Retina (tissue), 1 donor: ENCODE results near the gene AFG1L.
A peak's percentile ranks its signal among the peaks of the same experiment; 100 is the strongest.
"Not testable (repeated sequence)": the region's sequence is repeated elsewhere in the genome, so short reads cannot be mapped to it uniquely, and the experiment has no call there.

ENCODE experiments used
- DNase-seq: peaks from one replicate; pipeline ENCODE4 v3.0.0-alpha.2; 2016

Gene AFG1L

GRCh38 chr6:108355120-108355519 is 60.3 kb downstream of the AFG1L start:
- no peak for DNase-seq

DNA sequence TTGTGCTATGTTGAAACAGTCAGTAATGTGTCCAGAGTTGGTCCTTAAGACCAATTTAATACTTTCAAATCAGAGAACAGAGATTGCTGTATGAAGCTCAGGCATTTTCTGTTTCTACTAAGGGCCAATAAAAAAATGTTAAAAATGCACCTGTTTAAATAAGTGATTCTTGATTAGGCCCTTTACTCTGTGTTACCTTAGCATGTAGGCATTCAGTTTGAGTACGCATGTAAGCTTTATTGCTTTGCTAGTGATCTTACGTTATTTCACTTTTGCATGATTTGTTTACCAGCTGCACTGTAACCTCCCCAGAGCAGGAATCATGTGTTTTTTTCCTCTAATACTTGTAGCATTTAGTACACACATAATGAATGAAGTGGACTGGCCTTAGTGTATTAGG is 61.0 kb downstream of the AFG1L start:
- DNase-seq = no peak

DNA sequence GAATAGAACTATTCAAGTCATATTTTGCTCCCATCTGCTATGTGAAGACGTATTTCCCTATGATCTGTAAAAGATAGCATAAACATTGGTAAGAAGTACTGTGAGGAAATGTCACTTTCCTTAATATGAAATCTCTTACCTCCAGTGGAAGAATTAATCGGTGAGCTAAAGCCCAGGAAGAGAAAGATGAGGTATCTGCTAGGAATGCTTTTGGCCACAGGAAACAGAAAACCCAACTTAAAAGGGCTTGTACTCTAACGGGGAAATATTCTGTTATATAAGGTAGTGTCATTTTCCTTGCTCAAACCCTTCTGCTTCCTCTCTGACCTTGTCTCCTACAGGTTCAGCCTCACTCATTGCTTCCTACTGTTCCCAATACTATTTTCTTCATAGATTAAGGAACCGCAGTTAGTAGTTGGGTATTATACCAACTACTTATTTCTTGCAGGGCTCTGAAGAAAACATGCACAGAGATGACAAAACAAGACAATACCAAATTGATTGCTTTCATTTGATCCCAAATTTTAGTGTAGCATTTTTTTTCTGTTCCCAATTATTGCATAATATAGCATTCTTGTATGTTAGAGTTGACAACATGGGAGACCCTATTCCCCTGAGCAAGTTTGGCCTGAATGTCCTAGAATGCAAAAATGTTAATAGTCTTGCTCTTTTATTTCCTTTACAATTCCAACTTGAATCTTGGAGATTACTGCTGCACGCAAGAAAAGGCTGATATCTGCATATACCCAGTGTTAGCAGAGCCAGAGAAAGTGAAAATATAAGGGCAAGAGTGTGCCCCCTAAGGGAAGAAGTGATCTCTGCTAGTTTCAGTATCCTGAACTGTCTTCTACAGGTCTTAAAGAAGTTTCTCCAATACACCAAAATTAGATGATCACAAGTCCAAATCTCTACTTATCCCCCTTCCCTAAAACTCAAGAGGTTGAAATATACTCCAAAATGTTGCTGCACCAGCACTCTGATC is 65.3 kb downstream of the AFG1L start:
- DNase-seq = no peak

DNA sequence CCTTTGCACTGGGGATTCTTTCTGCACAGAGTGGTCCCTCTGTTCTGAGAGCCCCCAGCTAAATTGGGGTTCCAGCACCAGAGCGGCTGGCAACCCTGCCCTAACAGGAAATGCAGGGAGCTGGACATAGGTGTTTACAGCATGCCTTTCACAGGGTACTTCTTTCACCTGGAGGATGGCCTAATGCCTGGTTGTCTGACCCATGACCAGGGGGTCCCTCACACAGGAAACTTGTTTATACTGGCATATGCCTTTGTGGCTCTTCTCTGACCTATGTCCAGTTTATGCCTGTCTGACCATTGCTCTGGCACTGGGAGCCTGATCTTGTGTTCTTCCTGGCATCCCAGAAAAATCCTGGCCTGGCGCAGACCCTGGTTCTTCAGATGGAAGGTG is 66.1 kb downstream of the AFG1L start:
- no peak for DNase-seq

DNA sequence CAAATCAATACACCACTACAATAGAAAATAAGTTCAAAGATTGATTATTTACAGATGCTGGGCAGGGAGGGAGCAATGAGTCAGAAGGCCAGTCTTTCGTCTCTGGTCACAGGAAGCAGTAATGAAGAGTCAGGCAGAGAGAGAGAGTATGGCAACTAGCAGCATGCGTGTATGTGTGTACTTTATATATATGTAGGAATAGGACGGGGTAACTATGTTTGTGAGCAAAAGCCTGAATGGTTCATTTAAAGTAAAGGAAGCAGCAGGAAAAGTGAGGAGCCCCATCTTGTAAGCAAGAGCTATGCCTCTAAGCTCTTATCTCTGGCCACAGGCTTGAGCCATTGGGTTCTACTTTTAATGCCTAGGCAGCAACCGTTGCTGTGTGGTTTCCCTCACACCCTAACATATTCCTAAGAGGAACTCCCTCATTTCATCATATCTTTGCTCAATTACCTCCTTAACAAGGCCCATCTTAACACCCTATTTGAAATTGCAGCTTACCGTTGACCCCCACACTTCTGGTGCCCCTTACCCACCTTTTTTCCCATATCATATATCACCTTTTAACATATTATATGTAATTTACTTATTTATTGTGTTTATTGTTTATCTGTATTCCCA is 66.6 kb downstream of the AFG1L start:
- no peak for DNase-seq

DNA sequence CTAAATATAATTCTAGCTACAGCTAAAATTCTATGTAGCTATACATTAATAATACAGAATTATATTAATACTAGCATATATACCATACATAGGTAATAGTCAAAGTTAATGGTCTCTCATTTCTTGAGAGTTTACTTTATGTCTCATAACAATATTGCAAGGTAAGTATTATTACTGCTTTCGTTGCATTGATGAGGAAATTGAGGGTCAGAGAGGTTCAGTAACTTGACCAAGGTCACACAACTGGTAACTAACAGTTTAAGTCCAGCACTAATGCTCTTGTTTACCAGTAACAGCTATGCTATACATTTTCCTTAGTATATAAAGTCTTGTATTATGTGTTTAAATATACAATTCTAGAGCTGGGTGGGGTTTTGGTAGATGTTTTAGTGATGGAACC is 67.6 kb downstream of the AFG1L start:
- DNase-seq = no peak

DNA sequence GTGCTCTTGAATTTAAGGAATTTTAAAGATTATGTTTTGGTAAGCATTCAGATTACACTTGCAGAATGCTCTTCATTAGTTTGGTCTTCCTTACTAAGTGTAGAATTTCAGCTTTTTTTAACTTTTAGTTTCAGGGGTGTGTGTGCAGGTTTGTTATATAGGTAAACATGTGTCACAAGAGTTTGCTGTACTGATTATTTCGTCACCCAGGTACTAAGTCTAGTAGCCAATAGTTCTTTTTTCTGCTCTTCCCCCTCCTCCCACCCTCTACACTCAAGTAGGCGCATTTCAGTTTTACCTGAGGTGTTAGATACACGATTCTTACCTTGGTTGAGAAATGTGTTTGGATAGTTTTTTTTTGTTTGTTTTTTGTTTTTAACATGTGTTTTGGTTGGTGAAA is 68.3 kb downstream of the AFG1L start:
- DNase-seq = no peak

- DNase-seq = peak; percentile 38
Measured at GRCh38 chr6:108363889-108364313, 69.0 kb downstream of the AFG1L start.

- DNase-seq = no peak
Measured at GRCh38 chr6:108364470-108364869, 69.6 kb downstream of the AFG1L start.

DNA sequence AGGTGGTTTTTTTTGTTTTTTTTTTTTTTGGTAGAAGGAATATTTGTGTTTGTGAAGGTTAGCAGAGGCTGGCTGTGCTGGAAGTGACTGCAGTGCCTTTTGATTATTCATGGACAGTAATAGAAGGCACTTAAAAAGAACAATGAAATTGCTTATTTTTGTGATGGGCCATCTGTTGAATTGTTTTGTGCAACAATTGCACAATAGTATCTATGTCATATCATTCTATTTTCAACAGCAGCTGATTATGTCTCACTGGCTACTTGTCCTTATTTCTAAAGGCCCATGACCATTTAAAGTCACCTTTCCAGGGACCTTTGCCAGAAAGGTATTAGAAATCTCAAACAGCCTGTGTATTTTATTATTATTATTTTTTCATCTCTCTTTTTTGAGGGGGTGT is 70.6 kb downstream of the AFG1L start:
- DNase-seq = peak; percentile 14

GRCh38 chr6:108366236-108366635 is 71.4 kb downstream of the AFG1L start:
- DNase-seq = peak; percentile 13

DNA sequence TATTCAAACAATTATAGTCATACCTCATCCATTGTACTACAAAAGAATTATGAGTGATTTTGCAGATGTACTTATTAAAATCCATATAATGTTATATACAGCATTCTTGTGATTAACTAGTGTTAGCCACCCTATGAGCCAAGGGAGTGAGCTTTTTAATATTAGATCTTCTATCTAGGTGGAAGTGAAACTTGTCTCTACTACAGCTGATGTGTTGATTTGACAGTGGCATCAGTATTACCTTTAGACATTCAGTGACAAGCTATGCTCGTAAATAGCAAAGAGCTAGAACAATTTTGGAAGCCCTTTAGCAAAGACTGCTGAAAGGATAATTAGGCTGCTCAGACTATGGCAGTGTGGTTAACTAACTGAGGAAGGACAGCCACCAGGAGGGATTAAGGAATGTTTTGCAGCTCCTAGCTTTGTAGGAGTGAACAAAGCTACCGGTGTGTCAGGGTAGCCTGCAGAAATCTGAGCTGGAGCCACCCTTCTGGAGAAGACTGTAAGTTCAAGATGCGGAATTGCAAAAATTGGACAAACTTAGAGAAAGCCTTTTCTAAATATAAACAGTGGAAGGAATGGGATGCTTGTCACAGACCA is 73.7 kb downstream of the AFG1L start:
- DNase-seq = no peak

GRCh38 chr6:108380876-108381275 is 86.0 kb downstream of the AFG1L start:
- DNase-seq = no peak

DNA sequence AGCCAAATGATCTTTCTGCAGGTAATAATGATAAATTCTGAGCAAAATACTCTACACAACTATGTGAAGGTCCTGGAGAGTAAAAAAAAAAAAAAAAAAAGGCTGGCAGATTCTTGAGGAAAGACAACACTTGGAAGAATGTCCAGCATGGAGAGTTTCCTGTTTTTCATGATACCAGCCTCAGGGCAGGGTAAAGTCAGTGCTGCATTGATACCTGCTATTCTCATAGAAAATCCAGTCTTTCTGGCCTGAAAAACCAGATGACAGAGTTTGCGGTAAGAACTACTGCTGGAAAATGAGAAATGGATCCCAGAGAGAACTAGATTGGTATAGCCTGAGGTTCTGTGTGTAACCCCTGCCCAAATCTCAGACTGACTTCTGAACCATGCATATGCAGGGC is 89.1 kb downstream of the AFG1L start:
- DNase-seq = no peak

GRCh38 chr6:108389190-108389589 is 94.3 kb downstream of the AFG1L start:
- DNase-seq = not testable (repeated sequence)

GRCh38 chr6:108395297-108395696 is 100.4 kb downstream of the AFG1L start:
- DNase-seq = no peak

DNA sequence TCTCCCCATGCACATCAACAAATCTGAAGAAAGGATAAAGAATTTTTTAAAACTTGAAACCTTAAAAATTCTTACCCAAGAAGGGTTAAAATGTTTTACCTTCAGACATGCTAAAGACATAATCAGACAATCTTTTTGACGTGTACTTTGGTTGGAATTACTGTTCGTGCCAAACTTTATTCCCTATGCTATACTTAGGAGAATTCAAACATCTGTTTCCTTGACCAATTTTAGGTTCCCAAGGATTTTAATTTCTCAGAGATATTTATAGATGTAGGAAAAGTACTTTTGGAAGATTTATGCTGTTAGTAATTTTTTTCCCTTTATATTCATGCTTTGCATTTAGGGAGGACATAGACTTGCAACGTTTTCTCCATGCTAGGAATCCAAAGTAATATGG is 108.4 kb downstream of the AFG1L start:
- DNase-seq = no peak

DNA sequence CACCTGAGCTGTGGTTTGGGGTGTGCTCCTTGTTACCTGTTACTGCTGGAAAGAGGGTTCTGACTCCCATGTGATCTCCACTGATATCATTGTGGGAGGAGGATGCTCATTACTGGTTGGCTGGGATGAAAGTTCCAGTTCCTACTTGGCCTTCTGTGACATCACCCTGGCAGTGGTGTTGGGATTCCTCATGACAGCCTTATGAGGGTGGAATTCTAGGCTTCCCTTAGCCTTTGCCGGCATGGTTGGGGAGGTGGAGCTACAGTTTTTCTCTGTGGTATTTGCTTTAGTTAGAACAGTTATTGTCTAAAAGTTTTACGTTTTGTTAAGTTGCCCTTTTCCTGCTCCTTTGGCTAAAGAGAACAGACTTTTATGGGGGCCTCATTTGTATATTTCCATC is 112.1 kb downstream of the AFG1L start:
- DNase-seq = no peak

- DNase-seq = no peak
Measured at GRCh38 chr6:108407904-108408827, 113.3 kb downstream of the AFG1L start.

- DNase-seq = no peak
Measured at GRCh38 chr6:108408861-108409260, 114.0 kb downstream of the AFG1L start.

GRCh38 chr6:108416047-108416833 is 121.4 kb downstream of the AFG1L start:
- not testable (repeated sequence) for DNase-seq

DNA sequence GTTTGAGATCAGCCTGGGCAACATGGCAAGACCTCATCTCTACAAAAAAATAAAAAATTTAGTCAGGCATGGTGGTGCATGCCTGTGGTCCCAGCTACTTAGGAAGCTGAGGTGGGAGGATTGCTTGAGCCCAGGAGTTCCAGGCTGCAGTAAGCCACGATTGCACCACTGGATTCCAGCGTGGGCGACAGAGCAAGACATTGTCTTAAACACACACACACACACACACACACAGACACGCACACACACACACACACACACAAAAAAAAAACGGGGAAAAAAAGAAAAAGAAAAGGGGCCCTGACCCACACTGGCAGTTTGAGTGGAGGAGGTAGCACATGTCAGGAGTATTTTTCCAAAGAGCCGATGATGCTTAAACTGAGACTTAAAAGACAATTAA is 122.2 kb downstream of the AFG1L start:
- DNase-seq = no peak
